GM18907 (cell line): ENCODE data around the gene PANK2.

Source experiments
- ATAC-seq: cut with Tn5 transposase; IDR thresholded peaks from one replicate; pipeline ENCODE4 v1.9.1; 2021; ENCODE audit warnings: mild to moderate bottlenecking, moderate library complexity; ENCODE audit not compliant: unreplicated experiment

PANK2 gene

GRCh38 chr20:3976511-3976910 lies 87.3 kb downstream of the PANK2 start:
- ATAC-seq = no peak
